ENCODE results near the gene MRPL27.
"Not testable (repeated sequence)": the region's sequence is repeated elsewhere in the genome, so short reads cannot be mapped to it uniquely, and the experiment has no call there.

MRPL27 gene

DNA sequence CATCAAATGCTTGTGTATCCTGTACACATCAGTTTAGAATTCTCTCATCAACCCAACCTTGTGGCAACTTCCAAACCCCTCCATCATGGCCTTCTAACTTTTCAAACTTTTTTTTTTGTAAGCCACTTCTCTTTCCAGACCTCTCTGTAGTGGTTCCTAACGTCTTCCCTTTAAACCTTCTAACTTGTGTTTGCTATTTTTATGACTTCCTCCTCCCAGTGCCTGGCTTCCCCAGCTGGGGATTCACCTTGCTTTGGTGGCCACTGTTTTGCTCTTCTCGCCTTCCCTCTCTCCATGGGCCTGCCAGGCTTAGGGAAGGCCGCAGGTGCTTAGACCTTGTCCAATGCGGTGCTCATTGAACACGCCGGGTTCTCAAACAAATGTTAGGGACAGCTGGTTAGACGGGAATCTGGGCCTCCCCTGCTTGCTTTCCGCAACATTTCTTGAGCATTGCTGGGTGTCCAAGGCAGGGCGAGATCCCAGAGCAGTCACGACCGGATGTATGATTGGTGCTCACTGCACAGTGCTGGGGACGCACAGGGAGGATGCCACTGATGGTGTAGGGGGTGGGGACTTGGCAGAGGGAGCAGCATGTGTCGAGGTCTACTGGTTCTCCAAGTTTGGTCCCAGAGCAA lies 28.1 kb downstream of the MRPL27 start:
- DNase-seq, result peak; percentile 36

DNA sequence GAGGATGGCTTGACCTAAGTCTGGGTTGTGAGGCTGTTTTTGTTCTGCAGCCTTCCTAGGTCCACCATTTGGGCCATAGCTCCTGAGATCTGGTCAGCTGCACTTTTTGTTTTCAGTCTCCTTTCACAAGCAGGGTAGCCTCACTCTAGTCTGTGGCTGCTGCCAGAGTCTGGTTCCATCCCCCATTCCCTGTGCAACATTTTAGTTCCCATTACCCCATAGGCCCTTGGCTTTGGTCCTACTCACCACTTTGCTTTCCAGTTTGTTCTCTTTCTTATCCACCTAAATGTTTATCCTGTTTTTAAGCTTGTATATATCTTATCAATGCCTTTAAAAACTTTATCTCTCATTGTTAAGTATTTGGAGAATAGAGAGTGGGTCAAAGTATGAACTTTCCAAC lies 33.6 kb downstream of the MRPL27 start:
- DNase-seq, result no peak

DNA sequence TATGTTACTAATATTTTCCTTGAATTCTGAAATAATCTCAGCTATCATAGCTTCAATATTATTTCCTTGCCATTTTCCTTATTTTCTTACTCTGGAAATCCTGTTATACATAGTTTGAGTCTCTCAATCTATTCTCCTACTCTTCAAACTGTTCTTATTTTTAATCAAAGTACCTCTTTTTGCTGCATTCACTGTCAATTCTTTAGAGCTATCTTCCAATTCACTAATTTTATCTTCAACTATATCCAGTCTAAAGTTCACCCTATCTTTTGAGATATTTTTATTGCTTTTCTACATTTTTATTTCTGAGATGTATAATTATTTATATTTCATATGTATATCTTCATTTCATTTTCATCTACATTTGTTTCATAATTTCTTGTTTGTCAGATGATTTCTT lies 34.3 kb downstream of the MRPL27 start:
- no peak for DNase-seq

DNA sequence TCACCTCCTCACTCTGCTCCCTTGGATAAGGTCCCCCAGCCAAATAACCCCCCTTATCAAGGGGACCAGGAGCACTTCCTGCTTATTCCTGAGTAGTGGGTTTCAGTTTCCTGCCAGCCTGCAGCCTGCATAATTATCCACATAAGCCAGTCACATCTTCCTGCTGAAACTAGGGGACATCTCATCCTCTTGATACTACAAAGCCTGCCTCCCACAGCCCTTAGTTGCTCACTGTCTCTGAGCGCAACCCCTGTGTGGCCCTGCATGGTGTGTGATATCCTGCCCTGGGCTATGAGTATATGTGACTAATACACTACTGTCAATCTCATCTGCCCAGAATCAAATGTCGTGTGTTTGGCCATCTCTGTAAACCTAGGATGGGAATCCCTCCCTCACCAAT lies 35.0 kb downstream of the MRPL27 start:
- DNase-seq, result no peak

DNA sequence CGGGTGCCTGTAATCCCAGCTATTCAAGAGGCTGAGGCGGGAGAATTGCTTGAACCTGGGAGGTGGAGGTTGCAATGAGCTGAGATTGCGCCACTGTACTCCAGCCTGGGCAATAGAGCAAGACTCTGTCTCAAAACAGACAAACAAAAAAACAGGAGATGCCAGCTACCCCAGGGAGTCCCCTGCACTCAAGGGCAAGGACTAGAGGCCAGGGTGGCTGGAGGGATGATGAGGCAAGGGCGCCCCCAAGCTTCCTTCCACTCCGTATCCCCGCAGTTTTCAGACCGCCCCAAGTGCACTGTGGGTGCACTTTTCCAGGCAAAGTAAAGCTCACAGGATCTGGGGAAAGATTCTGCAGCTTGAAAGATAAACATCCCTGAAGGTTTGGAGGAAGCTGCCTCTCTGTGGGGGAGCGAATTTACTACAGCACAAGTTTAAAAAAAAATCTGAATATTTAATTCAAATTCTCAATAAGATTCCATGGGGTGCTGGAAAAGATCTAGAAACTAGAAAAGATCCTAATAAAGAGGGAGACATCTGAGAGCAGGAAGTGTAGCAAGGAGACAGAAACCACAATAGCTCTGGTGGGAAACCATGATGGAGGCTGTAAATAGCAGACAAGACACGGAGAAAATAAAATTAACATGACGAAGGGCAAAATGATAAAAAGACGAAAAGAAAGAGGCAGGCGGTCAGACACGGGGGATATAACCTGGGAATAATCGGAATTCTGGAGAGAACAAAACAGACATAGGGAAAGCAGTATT lies 39.5 kb downstream of the MRPL27 start:
- not testable (repeated sequence) for DNase-seq

DNA sequence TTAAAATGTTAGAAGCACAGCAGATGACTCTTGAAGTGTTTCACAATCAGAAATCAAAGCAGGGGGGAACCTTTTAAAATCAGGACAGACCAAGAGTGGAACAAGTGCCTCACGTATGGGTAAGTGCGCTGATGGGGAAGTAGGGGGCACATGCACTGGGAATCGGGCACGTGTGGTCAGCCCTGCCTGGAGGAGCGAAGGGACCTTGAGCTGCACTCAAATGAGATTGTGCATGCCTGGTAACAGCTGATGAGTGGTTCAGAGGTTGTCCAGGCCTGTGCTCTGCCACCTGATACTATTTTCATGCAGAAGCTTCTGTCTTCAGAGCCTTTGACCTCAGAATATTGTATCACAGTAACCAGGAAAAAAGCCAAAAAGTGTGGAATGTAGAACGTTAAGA lies 40.8 kb downstream of the MRPL27 start:
- no peak for DNase-seq

DNA sequence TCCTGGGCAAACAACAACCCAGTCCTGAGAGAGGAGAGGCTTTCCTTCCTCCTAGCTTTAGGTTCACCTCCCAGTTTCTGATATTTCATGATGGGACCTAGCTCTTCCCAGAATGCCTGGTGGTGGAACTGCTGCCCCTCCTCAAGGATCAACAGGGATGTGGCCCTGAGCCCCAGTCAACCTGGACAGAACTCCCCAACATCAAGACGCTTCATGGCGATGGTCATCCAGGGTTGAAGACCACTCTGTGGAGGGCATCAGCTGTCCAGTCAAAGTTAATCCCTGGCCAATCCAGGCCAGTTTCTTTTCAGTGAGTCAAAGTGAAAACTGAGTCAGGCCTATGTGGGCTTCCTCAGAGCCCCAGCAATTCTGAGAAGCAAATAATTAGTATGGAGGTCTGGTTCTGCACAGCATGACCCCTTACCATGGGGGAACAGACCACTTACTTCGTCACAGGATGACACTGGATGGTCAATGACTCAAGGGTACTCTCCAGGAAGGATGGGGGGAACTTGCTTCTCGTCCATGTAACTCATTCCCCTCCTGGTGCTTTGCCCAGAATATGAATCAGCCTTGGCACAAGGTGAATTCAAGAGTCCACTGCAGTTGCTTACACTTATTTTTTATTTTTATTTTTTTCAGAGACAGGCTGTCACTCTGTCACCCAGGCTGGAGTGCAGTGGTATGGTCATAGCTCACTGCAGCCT lies 41.7 kb downstream of the MRPL27 start:
- no peak for DNase-seq

DNA sequence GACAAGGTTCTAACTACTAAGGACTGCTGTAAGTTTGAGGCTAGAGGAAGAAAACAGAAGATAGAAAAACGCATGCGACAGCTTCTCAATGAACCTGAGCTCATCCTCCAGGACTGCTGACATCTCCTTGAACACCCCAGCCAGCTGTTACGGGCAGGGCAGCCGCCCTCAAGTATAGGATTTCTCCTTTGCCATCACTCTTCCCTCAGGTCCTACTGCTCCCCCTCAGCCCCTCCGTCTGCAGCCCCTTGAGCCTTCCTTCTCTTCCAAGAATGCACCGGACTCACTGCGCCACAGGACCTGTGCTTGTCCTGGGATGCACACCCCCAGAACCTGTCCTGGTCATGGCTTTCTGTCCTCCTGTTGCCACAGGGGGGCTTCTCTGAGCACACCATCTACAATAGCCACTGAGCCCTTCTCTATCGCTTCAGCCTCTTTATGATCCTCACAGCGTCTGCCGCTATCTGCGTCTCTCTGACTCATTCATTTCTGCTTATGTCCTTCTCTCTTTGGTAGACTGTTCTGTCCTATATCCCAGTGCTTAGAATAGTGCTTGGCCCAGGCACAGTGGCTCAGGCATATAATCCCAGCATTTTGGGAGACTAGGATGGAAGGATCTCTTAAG lies 42.7 kb downstream of the MRPL27 start:
- DNase-seq, result no peak

DNA sequence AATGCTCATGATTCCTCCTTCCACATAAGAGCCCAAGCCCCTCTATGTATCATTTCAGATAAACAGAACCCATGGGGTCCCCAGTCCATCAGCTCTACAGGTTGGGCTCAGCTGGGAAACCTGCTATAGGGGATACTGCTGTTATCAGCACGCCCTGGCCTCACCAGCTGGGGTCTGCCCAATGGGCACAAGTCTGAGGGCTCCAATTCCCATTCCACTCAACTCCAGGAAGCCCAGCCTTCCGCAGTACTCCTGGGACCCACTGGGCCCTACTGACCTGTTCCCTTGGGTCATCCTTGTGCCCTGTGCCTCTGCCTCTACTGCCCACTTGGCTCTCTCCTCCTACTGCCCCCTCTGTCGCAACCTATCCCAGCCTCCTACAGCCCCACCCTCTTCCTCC lies 43.3 kb downstream of the MRPL27 start:
- DNase-seq, result no peak

DNA sequence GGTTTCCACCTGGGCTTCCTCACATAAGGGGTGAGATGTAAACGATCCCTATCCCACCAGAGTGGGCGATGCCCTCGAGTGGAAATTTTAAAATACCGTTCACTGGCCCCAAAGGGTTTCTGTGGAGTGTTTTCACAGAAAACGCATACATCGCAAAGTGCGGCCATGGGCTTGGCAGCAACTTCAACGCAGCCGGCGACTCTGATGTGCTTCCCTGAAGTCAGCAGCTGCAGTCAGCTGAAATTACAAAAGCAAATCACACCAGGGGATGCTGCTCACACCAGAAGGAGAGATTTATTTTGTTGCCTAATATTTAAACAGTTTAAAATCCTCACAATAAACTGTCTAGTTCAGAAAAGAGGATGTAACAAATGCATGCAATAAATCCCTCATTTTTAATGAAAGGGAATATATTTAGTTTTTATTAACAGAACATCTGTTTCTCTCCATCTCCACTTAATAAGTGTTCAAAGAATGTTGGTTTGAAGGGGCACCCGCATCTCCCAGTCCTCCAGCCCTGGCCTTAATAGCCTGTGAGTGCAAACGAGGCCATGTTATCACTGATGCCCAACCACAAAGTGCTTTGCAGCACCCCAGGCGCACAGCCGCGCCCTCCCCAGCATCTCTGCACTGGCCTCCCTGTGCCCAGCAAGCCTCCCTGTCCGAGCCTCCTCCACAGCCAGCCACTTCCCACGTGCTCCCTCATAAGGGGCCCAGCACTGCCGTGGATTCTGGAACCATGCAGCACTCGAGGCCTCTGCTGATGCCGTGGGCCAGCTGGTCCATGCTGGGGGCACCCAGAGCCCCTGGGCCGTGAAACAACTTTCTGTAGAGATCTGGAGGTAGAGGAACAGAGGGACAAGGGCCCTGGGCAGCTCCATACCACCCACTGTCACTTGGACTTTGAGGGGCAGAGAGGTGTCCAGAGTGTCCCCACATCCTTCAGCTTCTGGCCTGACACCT lies 44.3 kb downstream of the MRPL27 start:
- peak; percentile 34 for DNase-seq

DNA sequence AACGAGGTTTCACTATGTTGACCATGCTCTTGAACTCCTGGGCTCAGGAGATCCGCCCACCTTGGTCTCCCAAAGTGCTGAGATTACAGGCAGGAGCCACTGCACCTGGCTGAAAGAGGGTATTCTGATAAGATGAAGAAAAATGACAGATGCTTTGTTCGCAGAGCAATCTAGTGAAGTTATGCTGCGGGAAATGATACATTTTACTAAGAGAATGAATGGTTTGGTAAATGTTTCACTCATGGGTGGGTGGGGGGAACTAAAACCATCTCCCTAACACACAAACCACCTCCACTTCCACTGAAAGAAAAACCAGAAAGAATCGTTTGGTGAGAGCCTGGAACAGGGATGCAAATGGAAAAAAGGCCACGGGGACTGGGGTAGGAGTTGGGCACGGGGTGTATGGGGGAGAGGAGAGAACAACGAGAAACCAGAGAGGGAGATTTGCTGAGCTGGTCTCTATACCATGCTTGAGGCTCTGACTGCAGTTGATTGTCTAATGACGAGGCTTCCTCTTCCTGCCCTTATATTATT lies 46.1 kb downstream of the MRPL27 start:
- no peak for DNase-seq

DNA sequence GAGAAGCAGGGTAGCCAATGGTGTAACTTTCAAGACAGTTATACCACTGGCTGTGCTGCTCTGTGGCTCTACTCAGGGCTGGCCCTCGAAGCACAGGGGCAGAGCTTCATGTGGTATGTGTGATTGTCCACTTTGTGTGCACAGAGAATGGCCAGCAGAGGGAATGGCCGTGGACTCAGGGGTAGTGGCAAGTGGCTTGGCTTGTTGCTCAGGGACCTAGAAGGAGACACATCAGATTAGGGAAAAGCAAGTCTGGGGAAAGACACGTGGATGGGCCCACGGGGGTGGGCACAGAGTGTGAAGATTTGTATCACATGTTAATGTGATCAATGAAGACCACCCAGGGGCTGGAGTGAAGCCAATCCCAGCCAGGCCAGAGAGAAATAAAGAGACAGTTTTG lies 47.1 kb downstream of the MRPL27 start:
- DNase-seq, result no peak

DNA sequence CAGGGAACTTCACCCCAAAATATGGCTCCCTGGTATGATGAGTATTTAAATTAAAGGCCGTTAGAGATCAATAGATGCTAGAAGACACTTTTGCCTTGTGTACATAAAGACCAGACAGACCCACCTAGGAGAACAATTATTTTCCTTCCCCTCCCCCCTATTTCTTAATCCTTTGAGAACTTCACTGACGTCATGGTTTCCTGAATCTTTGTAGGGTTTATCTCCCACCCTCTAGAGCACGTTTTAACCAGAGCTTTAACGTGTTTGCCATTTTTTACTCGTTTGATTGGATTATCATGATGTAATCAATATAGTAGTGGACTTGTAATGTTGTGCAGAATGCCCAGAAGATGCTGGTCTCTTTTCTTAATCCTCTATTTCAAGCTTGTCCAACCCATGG lies 49.9 kb downstream of the MRPL27 start:
- no peak for DNase-seq

DNA sequence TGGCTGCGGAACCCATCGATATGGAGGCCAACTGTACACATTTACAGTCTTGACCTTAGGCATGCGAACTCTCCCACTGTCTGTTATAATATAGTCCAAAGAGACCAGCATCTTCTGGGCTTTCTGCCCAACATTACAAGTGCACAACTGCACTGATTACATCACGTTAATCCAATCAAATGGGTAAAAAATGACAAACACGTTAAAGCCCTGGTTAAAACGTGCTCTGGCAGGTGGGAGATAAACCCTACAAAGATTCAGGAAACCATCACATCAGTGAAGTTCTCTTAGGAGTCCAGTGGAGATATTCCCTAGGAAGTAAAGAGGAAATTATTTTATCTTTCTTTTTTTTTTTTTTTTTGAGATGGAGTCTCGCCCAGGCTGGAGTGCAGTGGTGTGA lies 50.7 kb downstream of the MRPL27 start:
- DNase-seq, result no peak

DNA sequence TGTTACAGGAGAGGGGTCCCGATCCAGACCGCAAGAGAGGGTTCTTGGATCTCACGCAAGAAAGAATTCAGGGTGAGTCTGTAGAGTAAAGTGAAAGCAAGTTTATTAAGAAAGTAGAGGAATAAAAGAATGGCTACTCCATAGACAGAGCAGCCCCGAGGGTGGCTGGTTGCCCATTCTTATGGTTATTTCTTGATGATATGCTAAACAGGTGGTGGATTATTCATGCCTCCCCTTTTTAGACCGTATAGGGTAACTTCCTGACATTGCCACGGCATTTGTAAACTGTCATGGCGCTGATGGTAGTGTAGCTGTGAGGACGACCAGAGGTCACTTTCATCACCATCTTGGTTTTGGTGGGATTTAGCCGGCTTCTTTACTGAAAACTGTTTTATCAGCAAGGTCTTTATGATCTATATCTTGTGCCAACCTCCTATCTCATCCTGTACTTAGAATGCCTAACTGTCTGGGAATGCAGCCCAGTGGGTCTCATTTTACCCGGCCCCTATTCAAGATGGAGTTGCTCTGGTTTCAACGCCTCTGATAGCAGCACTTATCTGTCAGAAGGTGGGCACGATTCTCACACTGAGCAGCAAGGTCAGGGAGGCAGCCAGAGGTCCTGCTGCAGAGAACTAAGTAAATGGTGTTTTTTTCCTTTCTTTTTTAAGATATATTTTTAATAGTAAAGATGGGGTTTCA lies 53.5 kb downstream of the MRPL27 start:
- DNase-seq, result no peak

DNA sequence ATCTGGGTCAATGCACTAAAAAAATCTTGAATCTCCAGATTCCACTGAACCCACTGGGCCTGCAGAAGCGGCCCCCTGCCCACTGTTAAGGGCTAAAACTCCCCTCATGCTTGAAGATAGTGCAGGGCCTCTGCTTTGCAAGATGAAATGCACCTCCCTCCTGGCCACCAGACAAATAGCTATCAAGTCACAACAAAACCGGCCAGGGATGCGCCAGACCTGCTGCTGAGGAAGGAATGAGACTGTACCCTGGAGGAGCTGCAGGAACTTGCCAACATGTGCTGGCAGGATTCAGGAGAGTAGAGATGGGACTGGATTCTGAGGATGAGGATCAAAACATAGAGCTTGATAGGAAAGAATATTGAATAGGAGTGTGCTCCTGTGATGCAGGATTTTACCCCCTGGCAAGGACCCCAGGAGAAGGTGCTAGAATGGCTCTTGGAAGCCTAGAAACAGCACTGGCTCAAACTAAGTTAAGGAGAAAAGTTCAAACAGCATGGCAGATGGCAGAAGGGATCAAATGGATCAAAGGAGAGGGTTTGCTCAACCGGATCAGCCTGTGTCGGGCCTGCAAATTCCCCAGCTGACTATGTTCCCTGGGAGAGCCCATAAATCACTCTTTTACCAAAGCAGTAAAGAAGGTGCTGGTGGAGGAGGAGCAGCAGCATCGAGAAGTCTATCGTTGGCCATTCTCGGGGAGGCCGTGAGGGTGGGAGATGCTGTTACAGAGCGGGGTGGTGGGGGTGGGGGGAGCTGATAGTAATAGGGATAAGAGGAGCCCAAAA lies 54.3 kb downstream of the MRPL27 start:
- no peak for DNase-seq

Data from NCI-H146 (cell line).